Subcutaneous abdominal adipose tissue (tissue), 5 donors: ENCODE data around the gene SPR.

Experiments used
- H3K27ac ChIP-seq: one replicate; pipeline ENCODE4 v1.7.0; 2013; ENCODE audit warnings: low read depth, mild to moderate bottlenecking, inconsistent platforms, low read length, moderate library complexity
- H3K27me3 ChIP-seq, 5 donors: one replicate each; pipeline ENCODE4 v1.7.0; 2013; ENCODE audit warnings: low read length in 5 of 5, inconsistent platforms in 1 of 5; ENCODE audit not compliant: control insufficient read depth in 5 of 5, insufficient read depth in 4 of 5
- H3K36me3 ChIP-seq, 5 donors: one replicate each; pipeline ENCODE4 v1.7.0; 2013; ENCODE audit warnings: low read length in 5 of 5; ENCODE audit not compliant: control insufficient read depth in 5 of 5, insufficient read depth in 5 of 5
- H3K4me1 ChIP-seq, 5 donors: one replicate each; pipeline ENCODE4 v1.7.0; 2013; ENCODE audit warnings: low read length in 5 of 5, mild to moderate bottlenecking in 3 of 5, moderate library complexity in 1 of 5; ENCODE audit not compliant: control insufficient read depth in 5 of 5, insufficient read depth in 5 of 5
- H3K4me3 ChIP-seq, 5 donors: one replicate each; pipeline ENCODE4 v1.7.0; 2013; ENCODE audit warnings: low read length in 5 of 5, low read depth in 1 of 5
- H3K9ac ChIP-seq, 5 donors: one replicate each; pipeline ENCODE4 v1.7.0; 2013; ENCODE audit warnings: low read length in 5 of 5, mild to moderate bottlenecking in 4 of 5, moderate library complexity in 3 of 5
- H3K9me3 ChIP-seq, 5 donors: one replicate each; pipeline ENCODE4 v1.7.0; 2013; ENCODE audit warnings: low read length in 5 of 5; ENCODE audit not compliant: control insufficient read depth in 5 of 5
- donor health status: healthy.
- donor health status: healthy.
- donor health status: healthy.
- donor health status: healthy.
- donor health status: healthy.

SPR gene

DNA sequence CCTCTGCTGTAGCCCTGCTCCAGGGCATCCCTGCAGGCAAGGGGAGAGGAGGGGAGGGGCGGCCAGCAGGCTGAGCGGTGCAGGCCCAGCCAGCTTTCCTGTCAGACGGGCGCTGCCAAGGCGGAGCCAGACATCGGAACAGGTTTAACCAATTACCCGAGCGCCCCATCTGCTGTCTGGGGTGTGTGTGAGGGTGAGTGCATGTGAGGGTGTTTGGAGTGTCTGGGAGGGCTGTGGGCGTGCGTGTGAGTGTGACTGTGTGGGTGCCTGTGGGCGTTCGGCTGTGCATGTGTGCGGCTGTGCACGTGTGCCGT is 50.1 kb downstream of the SPR start:
- H3K9ac ChIP-seq, result no peak overlapping the region
- peaks cover 0 to 3% (median 0%) of the 10 kb centered on the region in 5 donors for H3K36me3 ChIP-seq
- H3K27me3 ChIP-seq, result peaks cover 9 to 26% (median 21%) of the 10 kb centered on the region in 5 donors
- H3K27ac ChIP-seq, result no peak overlapping the region
- peaks cover 0 to 2% (median 0%) of the 10 kb centered on the region in 5 donors for H3K4me1 ChIP-seq
- H3K4me3 ChIP-seq, result no peak overlapping the region
- H3K9me3 ChIP-seq, result no peaks in the 10 kb centered on the region

DNA sequence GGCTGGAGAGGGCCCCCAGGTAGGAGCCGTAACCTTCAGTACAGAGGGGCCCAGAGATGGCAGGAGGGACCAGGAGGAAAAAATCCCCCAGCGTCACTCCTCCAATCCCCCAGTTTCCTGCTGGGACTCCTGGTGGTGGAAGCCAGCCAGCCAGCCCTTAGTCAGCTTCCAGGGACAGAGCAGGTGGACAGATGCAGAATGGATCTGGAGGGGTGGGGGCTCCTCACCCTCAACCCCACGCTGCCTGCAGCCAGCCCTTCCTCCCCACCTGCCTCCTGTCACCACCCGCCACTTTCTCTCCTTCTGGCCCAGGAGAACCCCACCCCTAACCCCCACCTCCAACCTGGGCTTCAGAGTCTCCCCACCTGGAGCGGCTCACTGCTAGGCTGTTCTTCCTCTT is 51.2 kb downstream of the SPR start:
- H3K9me3 ChIP-seq, result no peaks in the 10 kb centered on the region
- H3K27ac ChIP-seq, result no peak overlapping the region
- H3K36me3 ChIP-seq, result peaks cover 0 to 12% (median 4%) of the 10 kb centered on the region in 5 donors
- H3K27me3 ChIP-seq, result peaks cover 9 to 21% (median 17%) of the 10 kb centered on the region in 5 donors
- H3K4me3 ChIP-seq, result no peak overlapping the region
- H3K4me1 ChIP-seq, result peaks cover 0 to 2% (median 0%) of the 10 kb centered on the region in 5 donors
- H3K9ac ChIP-seq, result no peak overlapping the region

- Histone ChIP-seq H3K9me3 (no peaks in the 10 kb centered on the region), H3K4me1 (peaks cover 0 to 2% (median 0%) of the 10 kb centered on the region in 5 donors), H3K4me3 (no peak overlapping the region), H3K27me3 (peaks cover 9 to 15% (median 13%) of the 10 kb centered on the region in 5 donors), H3K27ac (no peak overlapping the region), H3K9ac (no peak overlapping the region), H3K36me3 (peaks cover 0 to 29% (median 6%) of the 10 kb centered on the region in 5 donors)
Measured at GRCh38 chr2:72940361-72940760, 53.2 kb downstream of the SPR start.

DNA sequence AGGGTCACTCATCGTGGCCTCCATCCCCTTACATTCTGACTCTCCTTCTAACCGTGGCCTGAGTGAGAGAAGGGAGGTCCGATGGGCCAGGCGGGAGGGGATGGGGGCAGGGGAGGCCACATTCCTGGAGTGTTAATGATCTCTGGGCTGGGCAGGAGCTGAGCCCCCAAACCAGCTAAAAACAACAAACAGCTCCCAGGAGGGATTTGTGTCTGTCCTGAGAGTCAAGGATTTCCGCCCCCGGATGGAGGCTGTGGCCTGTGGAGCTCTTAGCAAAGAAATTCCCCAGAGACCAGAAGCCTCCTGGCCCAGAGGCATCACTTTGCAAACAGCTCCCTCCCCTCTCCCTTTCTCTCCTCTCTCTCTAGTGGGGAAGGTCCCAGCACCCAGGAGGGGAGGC is 53.6 kb downstream of the SPR start:
- H3K4me1 ChIP-seq, result peaks cover 0 to 2% (median 0%) of the 10 kb centered on the region in 5 donors
- peaks cover 0 to 30% (median 6%) of the 10 kb centered on the region in 5 donors for H3K36me3 ChIP-seq
- H3K9me3 ChIP-seq, result no peaks in the 10 kb centered on the region
- no peak overlapping the region for H3K9ac ChIP-seq
- H3K27ac ChIP-seq, result no peak overlapping the region
- H3K27me3 ChIP-seq, result peaks cover 9 to 13% (median 10%) of the 10 kb centered on the region in 5 donors
- no peak overlapping the region for H3K4me3 ChIP-seq
